Fibroblast of skin of back (primary cell): ENCODE measurements around the gene BCS1L.

ENCODE experiments used
- DNase-seq: peaks from one replicate; pipeline ENCODE4 v3.0.0-alpha.2; 2013

BCS1L gene

DNA sequence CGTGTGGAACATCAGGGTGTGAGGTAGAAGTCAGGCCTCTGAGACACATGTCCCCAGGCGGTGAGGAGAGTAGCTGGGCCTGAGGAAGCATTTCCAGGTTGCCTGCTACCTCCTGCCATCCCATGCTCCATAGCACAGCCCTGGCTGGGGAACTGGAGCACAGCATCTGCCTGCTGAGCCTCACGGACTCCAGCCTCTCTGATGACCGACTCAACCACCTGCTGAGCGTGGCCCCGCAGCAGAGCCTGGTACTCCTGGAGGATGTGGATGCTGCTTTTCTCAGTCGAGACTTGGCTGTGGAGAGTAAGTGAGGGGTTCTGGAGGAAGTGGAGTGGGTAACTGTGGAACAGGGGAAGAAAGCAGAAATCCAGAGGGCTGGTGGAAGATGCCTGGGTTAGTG is 2.9 kb downstream of the BCS1L start:
- DNase-seq: no peak

GRCh38 chr2:218662827-218663226 is 3.3 kb downstream of the BCS1L start:
- no peak for DNase-seq

DNA sequence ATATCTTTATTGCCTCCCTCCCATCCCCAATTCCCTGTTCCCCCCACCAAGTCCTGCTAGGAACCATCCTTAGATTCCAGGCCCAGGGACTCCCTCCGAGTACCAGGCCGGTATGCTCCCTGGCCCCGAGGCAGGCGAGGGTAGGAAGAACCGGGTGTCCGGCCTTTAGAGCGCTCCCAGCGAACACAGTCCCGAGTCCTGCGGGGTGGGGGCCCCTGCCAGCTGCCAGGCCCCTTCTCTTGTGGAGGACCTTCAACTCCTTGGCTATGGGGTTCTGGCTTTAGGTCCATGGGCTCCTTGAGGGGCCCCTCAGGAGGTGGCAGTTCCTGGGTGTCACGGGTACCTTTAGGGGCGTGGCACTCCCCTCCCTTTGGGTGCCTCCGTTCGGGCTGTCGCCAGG is 4.4 kb downstream of the BCS1L start:
- DNase-seq: no peak

DNA sequence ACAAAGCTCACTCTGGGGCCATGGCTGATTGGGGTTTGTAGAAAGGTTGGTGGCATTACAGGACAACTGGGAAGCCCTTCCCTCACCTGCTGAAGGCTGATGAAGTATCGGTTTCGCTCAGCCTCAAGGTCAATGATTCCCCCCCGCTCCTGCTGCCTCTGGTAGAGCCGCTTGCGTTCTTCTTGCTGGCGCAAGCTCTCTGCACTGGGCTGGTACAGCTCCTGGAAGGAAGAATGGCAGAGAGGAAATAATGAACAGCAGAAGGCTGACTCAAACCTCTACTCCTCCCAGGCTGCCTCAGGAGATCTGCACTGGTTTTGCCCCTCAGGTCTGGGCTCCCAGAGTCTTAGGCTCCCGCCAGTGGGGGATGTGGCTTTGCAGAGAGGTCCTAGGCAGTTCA is 5.2 kb downstream of the BCS1L start:
- no peak for DNase-seq

DNA sequence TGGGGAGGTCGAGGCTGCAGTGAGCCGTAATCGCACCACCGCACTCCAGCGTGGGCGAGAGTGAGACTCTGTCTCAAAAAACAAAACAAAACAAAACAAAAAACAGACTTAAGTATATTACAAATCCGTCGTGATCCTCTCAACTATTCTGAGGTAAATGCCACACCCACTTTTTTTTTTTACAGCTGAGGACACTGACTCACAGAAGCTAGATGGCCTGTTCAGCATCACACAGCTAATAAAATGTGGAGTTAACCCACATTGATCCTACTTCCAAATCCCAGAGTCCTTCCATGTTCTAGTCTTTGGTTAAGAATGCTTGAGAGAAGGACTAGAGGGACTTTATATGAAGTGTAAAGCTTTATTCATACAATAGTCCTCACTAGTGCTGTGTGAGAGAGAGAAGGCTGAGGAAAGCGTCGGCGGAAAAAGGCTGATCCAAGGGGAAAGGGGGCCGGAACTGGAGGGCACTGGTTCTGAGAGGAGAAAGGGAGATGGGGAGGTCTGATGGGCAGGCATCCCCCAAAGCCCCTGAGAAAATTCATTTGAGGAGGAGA is 11.7 kb downstream of the BCS1L start:
- peak; percentile 25 for DNase-seq

- peak; percentile 92 for DNase-seq
These were observed 12.4 kb downstream of the BCS1L start, which contains the start of the genes RNF25 and STK36 for GRCh38 chr2:218671654-218672566. RNF25 (minus strand) TSS chr2:218672002; CDS start chr2:218671970, 32 bp downstream. STK36 (plus strand) TSS chr2:218672086; CDS start chr2:218672830, 744 bp downstream.

DNA sequence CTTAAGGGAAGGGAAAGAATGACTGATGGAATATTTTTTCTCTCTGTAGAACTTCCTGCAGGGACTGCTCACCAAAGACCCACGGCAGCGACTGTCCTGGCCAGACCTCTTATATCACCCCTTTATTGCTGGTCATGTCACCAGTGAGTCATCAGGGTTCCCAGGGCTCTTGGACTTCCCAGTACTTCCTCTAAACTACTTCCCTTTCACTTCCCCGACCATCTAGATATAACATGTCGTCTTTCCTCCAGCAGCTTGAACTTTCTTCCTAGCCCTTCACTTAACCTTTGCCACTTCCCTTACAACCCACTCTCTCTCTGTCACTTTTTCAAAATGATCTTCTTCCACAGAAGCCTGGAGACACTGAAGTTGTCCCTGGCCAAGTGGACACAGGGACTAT is 19.6 kb downstream of the BCS1L start:
- DNase-seq: no peak

DNA sequence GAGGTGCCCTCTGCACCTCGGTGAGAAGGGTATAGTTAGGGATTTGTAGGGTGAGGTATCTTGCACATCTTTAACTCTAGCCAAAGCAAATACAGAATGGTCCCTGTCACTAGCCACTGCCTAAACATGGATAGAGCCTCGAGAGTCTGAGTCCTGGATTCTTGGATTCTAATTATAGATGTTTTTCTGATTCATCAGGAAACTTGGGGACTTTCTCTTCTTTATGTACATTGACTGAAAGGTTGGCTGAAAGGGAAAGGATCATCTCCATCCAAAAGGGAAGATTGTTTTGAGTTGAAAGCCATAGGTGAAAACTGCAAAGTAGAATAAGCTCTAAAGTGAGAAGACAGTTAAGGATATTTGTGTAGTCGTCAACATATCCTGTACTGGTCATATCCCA is 20.6 kb downstream of the BCS1L start:
- no peak for DNase-seq

DNA sequence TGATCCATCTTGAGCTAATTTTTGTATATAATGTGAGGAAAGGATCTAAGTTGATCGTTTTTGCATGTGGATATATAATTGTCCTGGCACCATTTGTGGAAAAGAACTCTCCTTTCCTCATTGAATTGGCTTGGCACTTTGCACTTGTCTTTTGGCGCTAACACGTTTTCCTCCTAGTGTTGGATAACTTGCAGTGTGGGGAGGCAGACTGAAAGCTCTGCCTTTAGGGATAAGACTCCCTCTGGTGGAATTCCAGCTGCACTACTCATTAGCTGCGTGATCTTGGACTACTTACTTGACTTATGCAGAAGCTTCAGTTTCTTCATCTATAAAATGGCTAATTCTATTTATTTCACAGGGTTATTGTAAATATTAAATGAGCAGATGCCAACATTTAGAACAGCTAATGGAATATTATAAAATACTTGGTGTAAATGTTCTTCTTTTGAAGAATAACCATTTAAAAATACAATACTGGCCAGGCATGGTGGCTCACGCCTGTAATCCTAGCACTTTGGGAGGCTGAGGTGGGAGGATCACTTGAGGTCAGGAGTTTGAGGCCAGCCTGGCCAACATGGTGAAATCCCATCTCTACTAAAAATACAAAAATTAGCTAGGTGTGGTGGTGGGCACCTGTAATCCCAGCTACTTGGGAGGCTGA is 28.0 kb downstream of the BCS1L start:
- DNase-seq: peak; percentile 79

- DNase-seq: peak; percentile 46
These were observed 31.8 kb downstream of the BCS1L start for GRCh38 chr2:218691234-218691633.

GRCh38 chr2:218694405-218695145 is 35.1 kb downstream of the BCS1L start:
- DNase-seq: no peak

GRCh38 chr2:218698885-218699284 is 39.4 kb downstream of the BCS1L start:
- no peak for DNase-seq

DNA sequence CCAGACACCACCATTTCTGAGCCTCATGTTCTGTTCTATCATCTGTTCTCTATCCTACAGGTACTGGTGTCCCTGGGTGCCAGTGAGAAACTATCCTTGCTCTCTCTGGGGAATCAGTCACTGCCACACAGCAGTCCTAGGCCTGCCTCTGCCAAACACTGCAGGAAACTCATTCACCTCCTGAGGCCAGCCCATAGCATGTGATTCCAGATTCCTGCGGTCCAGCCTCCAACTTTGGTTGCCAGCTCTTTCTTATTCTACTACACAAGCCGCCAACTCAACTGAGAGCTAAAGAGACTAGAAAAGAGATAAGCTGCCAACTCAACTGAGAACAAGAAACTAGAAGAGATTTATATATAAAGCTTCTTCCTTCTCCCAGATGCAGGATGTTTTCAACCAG is 42.3 kb downstream of the BCS1L start:
- DNase-seq: no peak

GRCh38 chr2:218703341-218703740 is 43.9 kb downstream of the BCS1L start:
- no peak for DNase-seq

- DNase-seq: no peak
These were observed 48.6 kb downstream of the BCS1L start for GRCh38 chr2:218708086-218708485.

DNA sequence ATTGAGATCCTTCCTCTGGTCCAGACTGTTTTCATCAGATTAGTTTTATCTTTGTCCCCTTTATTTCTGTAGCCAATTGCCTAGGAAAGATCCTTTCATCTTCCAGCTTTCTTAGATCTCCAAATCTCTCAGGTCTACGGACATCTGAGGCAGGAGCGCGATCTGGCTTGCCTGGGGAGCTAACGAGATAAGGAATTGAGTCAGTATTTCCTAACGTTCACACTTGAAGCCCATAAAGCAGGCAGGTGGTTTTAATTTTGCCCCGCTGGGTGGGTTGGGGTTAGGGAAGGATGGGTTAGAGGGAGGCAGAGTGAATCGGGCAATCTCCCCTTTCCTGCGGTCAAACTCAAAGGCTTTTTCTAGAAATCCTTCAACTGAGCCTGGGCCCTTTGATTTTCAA is 50.4 kb downstream of the BCS1L start:
- DNase-seq: no peak

GRCh38 chr2:218710334-218710686 is 50.8 kb downstream of the BCS1L start:
- DNase-seq: no peak

- peak; percentile 96 for DNase-seq
These were observed 51.4 kb downstream of the BCS1L start, which contains the start of gene TTLL4 for GRCh38 chr2:218710687-218711549. TTLL4 (plus strand) TSS chr2:218710835; CDS start chr2:218737677, 26,842 bp downstream.

GRCh38 chr2:218711550-218711929 is 52.1 kb downstream of the BCS1L start:
- peak; percentile 43 for DNase-seq
